Activated CD8-positive, alpha-beta memory T cell treated with anti-CD3 and anti-CD28 coated beads, Interleukin-2, amount 10 ng/mL, durations not matched to agents 7 days and 5 days (primary cell): ENCODE data around the gene PLXNC1. TPM values are rescaled to one million over a fixed set of nuclear protein-coding genes. Genes with fewer than 3 reads are reported as not detected.
A peak's percentile ranks its signal among the peaks of the same experiment; 100 is the strongest.

Experiments used
- ATAC-seq: fragments of 150-1000 bp; cut with Tn5 transposase; one replicate; pipeline ENCODE4 v1.10.0; 2021; ENCODE audit warnings: moderate library complexity
- CTCF ChIA-PET: fragments of 350-600 bp; sonication (Branson Sonifier 250); formaldehyde crosslinking; loops from one replicate; lab custom pipeline; 2021; ENCODE audit warnings: antibody characterized with exemption; lab: Charles Lee
- DNase-seq: peaks from one replicate; pipeline ENCODE4 v3.0.0-alpha.2; 2020
- H3K27ac Mint-ChIP-seq: one replicate; pipeline ENCODE4 v1.8.0; 2021; ENCODE audit warnings: mild to moderate bottlenecking, mixed read lengths
- H3K27me3 Mint-ChIP-seq: one replicate; pipeline ENCODE4 v1.8.0; 2021; ENCODE audit warnings: mixed read lengths
- H3K36me3 Mint-ChIP-seq: one replicate; pipeline ENCODE4 v1.8.0; 2021; ENCODE audit warnings: mild to moderate bottlenecking, mixed read lengths
- H3K4me1 Mint-ChIP-seq: one replicate; pipeline ENCODE4 v1.8.0; 2021; ENCODE audit warnings: mixed read lengths
- H3K4me3 Mint-ChIP-seq: one replicate; pipeline ENCODE4 v1.8.0; 2021; ENCODE audit warnings: mild to moderate bottlenecking, moderate library complexity, mixed read lengths
- H3K9me3 Mint-ChIP-seq: one replicate; pipeline ENCODE4 v1.8.0; 2022; ENCODE audit warnings: low read depth, mixed read lengths
- total RNA-seq, 2 experiments: library from RNA; stranded (reverse); gene quantifications; one replicate each; pipeline ENCODE4 v1.2.3, GENCODE V29; 2021

Gene PLXNC1
- 10 to 100 TPM; 10.4 to 13.1 TPM for total RNA-seq

DNA sequence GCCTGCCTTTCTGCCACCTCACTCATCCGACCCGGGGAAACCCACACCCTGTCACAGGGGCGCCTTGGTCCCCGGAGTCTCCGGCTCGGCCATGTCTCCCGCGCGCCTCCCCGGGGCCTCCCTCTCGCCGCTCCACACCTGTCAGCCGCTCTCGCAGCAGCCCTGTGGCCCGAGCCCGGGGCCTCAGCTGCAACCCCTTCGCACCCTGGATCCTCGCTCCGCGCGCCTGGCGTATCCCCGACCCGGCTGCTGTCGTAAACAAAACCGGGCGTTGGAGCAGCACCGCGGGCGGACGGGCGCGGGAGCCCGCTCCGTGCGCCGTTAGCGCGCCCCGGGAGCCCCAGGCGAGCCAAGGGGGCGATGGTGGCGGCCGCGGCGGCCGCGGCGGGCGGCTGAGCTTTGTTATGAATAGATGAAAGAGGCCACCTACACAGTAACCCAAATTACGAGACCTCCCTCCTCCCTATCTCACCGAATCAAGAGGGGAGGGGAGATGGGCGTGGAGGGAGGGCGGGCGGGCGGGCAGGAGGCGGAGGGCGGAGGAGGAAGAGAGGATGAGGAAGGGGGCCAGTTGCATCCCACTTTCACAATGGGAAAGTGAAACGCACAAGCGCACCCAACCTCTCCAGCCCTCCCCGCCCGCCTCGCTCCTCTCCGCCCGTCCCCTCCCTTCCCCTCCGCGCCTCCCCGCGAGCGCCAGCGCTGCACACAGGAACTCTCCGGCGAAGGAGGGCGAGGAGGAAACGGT is at the start of gene PLXNC1:
TSS of gene PLXNC1 (plus strand) at position 587 of the 748 bp plus-strand sequence. CDS start 395 bp downstream, outside the sequence.
- no peaks in the 10 kb centered on the region for H3K9me3 Mint-ChIP-seq
- H3K27me3 Mint-ChIP-seq: peaks cover 66% of the 10 kb centered on the region
- H3K36me3 Mint-ChIP-seq: peaks cover 5% of the 10 kb centered on the region
- CTCF ChIA-PET: interaction anchor here (0.7 to 4.5 kb wide), 8 partner anchors 13 to 382 kb away, joined by 3 to 22 read pairs (median 6); partner anchors contain the start of gene CEP83
- H3K4me1 Mint-ChIP-seq: peaks cover 13% of the 10 kb centered on the region
- ATAC-seq: peak; percentile 63
- H3K4me3 Mint-ChIP-seq: peak within 1 kb of the TSS; percentile 86
- peak; percentile 78 for DNase-seq
- no peak within 1 kb of the TSS for H3K27ac Mint-ChIP-seq

DNA sequence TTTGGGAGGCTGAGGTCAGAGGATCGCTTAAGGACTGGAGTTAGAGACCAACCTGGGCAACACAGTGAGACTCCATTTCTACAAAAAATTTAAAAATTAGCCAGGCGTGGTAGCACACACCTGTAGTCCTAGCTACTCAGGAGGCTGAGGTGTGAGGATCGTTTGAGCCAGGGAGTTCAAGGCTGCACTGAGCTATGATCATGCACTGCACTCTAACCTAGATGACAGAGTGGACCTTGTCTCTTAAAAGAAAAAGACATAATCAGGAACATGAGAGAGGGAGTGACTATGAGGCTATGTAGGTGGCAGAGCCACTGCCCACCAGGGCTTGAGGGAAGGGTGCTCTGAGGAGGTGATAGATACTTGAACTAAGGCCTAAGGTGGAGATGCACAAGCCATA is 49.2 kb upstream of the PLXNC1 start:
- no peak for DNase-seq
- Mint-ChIP-seq H3K36me3 (no peaks in the 10 kb centered on the region), H3K4me1 (peaks cover 29% of the 10 kb centered on the region), H3K27me3 (peaks cover 54% of the 10 kb centered on the region), H3K4me3 (no peak overlapping the region), H3K9me3 (no peaks in the 10 kb centered on the region), H3K27ac (no peak overlapping the region)
- no peak for ATAC-seq
- CTCF ChIA-PET: interaction anchor here (0.9 to 5.7 kb wide), 9 partner anchors 8 to 702 kb away, joined by 3 to 167 read pairs (median 19); no protein-coding TSS in a partner anchor

DNA sequence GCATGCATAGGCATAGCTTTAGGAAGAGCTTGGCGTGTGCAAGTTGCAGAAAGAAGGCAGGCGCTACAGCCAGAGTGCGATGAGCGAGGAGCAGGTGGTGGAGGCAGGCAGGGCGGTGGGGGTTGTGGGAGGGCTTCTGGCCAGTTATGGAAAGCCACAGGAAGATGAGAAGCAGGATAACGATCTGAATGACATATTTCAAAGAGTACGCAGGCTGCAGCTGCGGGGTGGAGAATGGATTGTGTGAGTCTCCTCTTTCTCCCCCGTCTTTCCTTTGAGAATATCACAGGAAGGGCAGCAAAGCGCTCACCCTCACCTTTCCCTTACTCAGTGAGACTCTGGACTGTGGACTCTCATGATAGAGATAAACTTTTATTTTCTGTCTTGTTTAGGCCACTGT is 48.7 kb upstream of the PLXNC1 start:
- CTCF ChIA-PET: interaction anchor here (1.2 to 5.7 kb wide), 10 partner anchors 9 to 703 kb away, joined by 3 to 167 read pairs (median 20); no protein-coding TSS in a partner anchor
- Mint-ChIP-seq H3K9me3 (no peaks in the 10 kb centered on the region), H3K36me3 (no peaks in the 10 kb centered on the region), H3K27ac (no peak overlapping the region), H3K27me3 (peaks cover 56% of the 10 kb centered on the region), H3K4me1 (peaks cover 29% of the 10 kb centered on the region), H3K4me3 (no peak overlapping the region)
- DNase-seq (no peak), ATAC-seq (no peak)

DNA sequence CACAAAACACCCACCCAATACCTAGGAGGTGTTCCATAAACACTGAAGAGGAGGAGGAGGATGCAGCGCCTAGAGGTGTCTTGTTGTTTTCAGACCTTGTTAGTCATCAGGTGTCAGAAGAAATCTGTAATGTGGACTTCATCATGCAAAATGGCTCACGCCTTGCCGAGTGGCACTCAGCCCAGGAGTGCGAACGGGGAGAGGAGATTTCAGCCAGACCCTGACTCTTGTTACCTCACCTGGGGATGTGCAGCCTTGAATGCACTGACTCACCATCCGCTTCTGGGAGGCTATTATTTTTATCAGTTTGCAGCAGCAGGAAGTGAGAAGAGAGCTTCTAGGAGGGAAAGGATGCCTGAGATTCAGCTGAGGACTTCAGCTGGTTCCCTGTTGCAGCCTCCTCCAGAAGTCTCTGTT is 48.2 kb upstream of the PLXNC1 start:
- Mint-ChIP-seq H3K36me3 (no peaks in the 10 kb centered on the region), H3K9me3 (no peaks in the 10 kb centered on the region), H3K27me3 (peaks cover 56% of the 10 kb centered on the region), H3K4me3 (no peak overlapping the region), H3K27ac (no peak overlapping the region), H3K4me1 (peaks cover 29% of the 10 kb centered on the region)
- CTCF ChIA-PET: interaction anchor here (0.9 to 5.7 kb wide), 26 partner anchors 9 to 1113 kb away, joined by 3 to 167 read pairs (median 7); partner anchors contain the start of gene SOCS2
- DNase-seq (peak; percentile 43), ATAC-seq (no peak)

- no peaks in the 10 kb centered on the region for H3K36me3 Mint-ChIP-seq
- peaks cover 49% of the 10 kb centered on the region for H3K27me3 Mint-ChIP-seq
- peak overlapping the region; percentile 75 for H3K27ac Mint-ChIP-seq
- H3K9me3 Mint-ChIP-seq: no peaks in the 10 kb centered on the region
- DNase-seq: peak; percentile 81
- peak overlapping the region; percentile 80 for H3K4me3 Mint-ChIP-seq
- peak; percentile 87 for ATAC-seq
- H3K4me1 Mint-ChIP-seq: peaks cover 29% of the 10 kb centered on the region
- CTCF ChIA-PET: interaction anchor here (0.6 to 5.7 kb wide), 73 partner anchors 10 to 1325 kb away, joined by 3 to 167 read pairs (median 5); partner anchors contain the start of genes CRADD, MRPL42 and SOCS2
Measured at GRCh38 chr12:94100990-94101737, 47.2 kb upstream of the PLXNC1 start.

DNA sequence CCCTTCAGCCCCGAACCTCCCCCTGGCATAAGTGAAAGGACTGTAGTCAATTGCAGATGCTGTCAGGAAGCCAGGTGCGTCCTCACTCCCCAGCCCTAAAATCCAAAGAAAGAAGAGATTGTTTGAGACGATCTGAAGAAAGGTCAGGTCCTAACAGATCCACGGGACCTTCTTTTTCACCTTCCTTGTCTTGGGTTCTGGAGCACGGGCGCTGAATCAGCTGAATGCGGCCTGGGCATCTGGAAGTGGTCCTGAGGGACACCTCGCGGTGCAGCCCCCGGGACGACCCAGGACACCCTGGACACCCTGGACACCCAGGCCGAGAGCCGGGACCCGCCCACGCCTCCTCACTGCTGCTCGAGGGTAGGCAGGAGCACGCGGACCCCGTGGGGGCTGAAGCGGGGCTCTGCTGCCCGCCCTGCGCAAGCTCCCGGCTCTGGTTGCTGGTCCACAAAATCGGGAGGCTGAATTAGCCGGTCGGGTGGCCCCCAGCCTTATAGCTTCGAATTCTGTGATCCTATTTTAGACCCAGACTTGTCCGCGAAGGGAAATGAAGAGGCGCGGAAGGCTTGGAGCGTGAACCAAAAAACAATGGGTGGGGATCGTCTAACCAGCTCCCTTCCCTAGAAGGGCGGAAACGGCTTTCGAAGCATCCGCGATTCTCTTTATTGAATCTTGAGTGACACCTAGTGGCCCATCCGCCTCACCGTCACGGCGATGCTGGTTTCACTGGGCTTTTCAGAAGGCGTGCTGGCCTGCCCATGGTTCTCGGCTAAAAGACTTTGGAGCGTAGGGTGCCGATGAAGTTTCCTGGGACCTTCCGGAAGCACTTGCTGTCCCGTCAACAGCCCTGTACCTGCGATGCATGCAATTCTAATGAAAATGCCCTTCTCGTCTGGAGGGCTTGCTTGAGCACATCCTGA is 46.4 kb upstream of the PLXNC1 start:
- no peaks in the 10 kb centered on the region for H3K9me3 Mint-ChIP-seq
- peak overlapping the region; percentile 80 for H3K4me3 Mint-ChIP-seq
- H3K27ac Mint-ChIP-seq: peak overlapping the region; percentile 75
- H3K4me1 Mint-ChIP-seq: peaks cover 29% of the 10 kb centered on the region
- no peaks in the 10 kb centered on the region for H3K36me3 Mint-ChIP-seq
- H3K27me3 Mint-ChIP-seq: peaks cover 46% of the 10 kb centered on the region
- ATAC-seq (peak; percentile 84), DNase-seq (peak; percentile 91)
- CTCF ChIA-PET: interaction anchor here (0.6 to 5.7 kb wide), 104 partner anchors 8 to 1325 kb away, joined by 3 to 167 read pairs (median 4); partner anchors contain the start of genes CRADD, EEA1, MRPL42 and SOCS2

GRCh38 chr12:94103986-94104385 is 44.4 kb upstream of the PLXNC1 start:
- Mint-ChIP-seq H3K27me3 (peaks cover 36% of the 10 kb centered on the region), H3K4me3 (no peak overlapping the region), H3K36me3 (no peaks in the 10 kb centered on the region), H3K9me3 (no peaks in the 10 kb centered on the region), H3K4me1 (peaks cover 33% of the 10 kb centered on the region), H3K27ac (no peak overlapping the region)
- no peak for DNase-seq
- CTCF ChIA-PET: interaction anchor here (1.0 to 5.7 kb wide), 6 partner anchors 15 to 685 kb away, joined by 3 to 167 read pairs (median 64); no protein-coding TSS in a partner anchor
- no peak for ATAC-seq

DNA sequence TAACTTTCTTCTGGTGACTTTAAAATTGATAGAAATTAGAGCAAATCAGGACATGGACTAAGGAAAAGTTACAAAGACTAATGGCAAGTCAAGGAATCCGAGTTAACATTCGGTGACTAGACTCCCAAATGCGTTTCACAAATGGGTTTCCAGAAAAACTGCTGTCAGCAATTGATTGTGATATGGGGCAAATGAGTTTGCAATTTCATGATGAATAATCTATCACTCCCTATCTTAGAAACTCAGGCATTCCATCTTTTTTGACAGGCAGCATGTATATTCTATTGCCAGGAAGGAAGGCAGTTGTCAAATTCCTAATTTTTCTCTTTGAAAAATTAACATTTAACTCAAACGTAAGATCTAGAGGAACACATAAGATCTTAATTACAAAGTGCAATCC is 40.5 kb upstream of the PLXNC1 start:
- Mint-ChIP-seq H3K4me3 (no peak overlapping the region), H3K36me3 (no peaks in the 10 kb centered on the region), H3K4me1 (peaks cover 13% of the 10 kb centered on the region), H3K27me3 (peaks cover 22% of the 10 kb centered on the region), H3K9me3 (no peaks in the 10 kb centered on the region), H3K27ac (no peak overlapping the region)
- no peak for ATAC-seq
- CTCF ChIA-PET: no interaction called here
- DNase-seq: no peak

- ATAC-seq (peak; percentile 77), DNase-seq (peak; percentile 59)
- CTCF ChIA-PET: no interaction called here
- H3K36me3 Mint-ChIP-seq: no peaks in the 10 kb centered on the region
- peaks cover 11% of the 10 kb centered on the region for H3K4me1 Mint-ChIP-seq
- peaks cover 14% of the 10 kb centered on the region for H3K27me3 Mint-ChIP-seq
- H3K9me3 Mint-ChIP-seq: no peaks in the 10 kb centered on the region
- H3K4me3 Mint-ChIP-seq: no peak overlapping the region
- no peak overlapping the region for H3K27ac Mint-ChIP-seq
Measured at GRCh38 chr12:94109160-94109559, 39.2 kb upstream of the PLXNC1 start.

DNA sequence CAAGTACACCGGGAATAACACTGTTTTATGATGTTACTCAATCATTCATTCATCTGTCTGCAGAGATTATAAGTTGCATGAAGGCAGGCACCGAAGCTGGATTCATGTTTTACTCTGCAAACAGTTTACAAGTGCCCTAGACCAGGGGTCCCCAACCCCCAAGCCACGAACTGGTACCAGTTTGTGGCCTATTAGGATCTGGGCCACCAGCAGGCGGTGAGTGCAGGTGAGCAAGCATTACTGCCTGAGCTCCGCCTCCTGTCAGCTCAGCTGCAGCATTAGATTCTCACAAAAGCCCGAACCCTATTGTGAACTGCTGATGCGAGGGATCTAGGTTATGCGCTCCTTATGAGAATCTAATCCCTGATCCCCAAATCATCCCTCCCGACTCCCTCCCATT is 38.1 kb upstream of the PLXNC1 start:
- H3K36me3 Mint-ChIP-seq: no peaks in the 10 kb centered on the region
- CTCF ChIA-PET: interaction anchor here (3.2 kb wide), 1 partner anchor 8 kb away, joined by 34 read pairs; no protein-coding TSS in a partner anchor
- ATAC-seq: no peak
- no peak for DNase-seq
- H3K4me3 Mint-ChIP-seq: no peak overlapping the region
- H3K4me1 Mint-ChIP-seq: peaks cover 11% of the 10 kb centered on the region
- H3K27ac Mint-ChIP-seq: no peak overlapping the region
- peaks cover 12% of the 10 kb centered on the region for H3K27me3 Mint-ChIP-seq
- H3K9me3 Mint-ChIP-seq: no peaks in the 10 kb centered on the region

GRCh38 chr12:94111302-94111701 is 37.1 kb upstream of the PLXNC1 start:
- peaks cover 16% of the 10 kb centered on the region for H3K27me3 Mint-ChIP-seq
- peaks cover 11% of the 10 kb centered on the region for H3K4me1 Mint-ChIP-seq
- H3K36me3 Mint-ChIP-seq: no peaks in the 10 kb centered on the region
- CTCF ChIA-PET: interaction anchor here (1.2 to 3.2 kb wide), 2 partner anchors 9 to 609 kb away, joined by 4 to 34 read pairs; no protein-coding TSS in a partner anchor
- no peak overlapping the region for H3K4me3 Mint-ChIP-seq
- no peak for ATAC-seq
- no peak for DNase-seq
- no peak overlapping the region for H3K27ac Mint-ChIP-seq
- H3K9me3 Mint-ChIP-seq: no peaks in the 10 kb centered on the region

- Mint-ChIP-seq H3K9me3 (no peaks in the 10 kb centered on the region), H3K36me3 (no peaks in the 10 kb centered on the region), H3K4me1 (peaks cover 11% of the 10 kb centered on the region), H3K4me3 (no peak overlapping the region), H3K27me3 (peaks cover 14% of the 10 kb centered on the region), H3K27ac (no peak overlapping the region)
- CTCF ChIA-PET: interaction anchor here (1.2 to 3.2 kb wide), 2 partner anchors 10 to 610 kb away, joined by 4 to 34 read pairs; no protein-coding TSS in a partner anchor
- DNase-seq (no peak), ATAC-seq (no peak)
Measured at GRCh38 chr12:94112121-94112520, 36.3 kb upstream of the PLXNC1 start.
